ENCODE results near the gene MTAP. TPM values are rescaled to one million over a fixed set of nuclear protein-coding genes. Genes with fewer than 3 reads are reported as not detected.

Gene MTAP
- total RNA-seq, 1 experiment from 2014 or later, result not detected

DNA sequence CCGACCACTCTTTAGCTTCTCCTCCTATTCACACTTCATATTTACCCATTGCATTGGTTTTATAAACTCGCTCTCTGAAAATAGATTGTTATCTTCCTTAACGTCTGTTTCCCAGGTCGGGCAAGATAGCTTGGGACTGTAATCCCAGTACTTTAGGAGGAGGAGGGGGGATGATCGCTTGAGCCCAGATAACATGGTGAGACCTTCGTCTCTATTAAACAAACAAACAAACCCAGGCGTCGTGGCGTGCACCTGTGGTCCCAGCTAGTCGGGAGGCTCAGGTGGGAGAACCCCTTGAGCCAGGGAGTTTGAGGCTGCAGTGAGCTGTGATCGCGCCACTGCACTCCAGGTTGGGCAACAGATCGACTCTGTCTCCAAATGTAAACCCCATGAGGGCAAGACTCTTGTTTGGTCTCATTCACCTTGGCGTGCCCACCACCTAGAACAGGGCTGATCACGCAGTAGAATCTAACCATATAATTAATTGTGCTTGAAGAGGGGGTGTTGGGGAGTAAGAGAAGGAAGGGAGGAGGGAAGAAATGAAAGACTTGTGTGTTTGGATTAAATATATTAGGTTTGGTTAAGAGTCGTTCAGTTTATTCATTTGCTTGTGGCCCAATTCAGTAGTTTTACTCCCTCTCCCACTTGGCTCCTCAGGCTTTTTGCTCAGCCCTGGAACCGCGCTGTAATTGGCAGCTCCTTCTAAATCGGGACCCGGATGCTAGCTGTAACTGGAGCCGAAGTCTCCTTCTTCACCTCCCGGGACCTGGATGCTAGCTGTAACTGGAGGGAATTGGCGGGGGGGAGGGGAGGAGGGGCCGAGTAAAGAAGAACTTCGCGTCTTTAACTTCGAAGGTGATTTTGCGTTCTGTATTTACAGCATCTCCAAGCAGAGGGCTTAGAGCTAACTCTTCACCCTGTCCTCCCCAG lies 166.8 kb downstream of the MTAP start:
- DNase-seq (ENCODE audit: low read depth), result no peak

DNA sequence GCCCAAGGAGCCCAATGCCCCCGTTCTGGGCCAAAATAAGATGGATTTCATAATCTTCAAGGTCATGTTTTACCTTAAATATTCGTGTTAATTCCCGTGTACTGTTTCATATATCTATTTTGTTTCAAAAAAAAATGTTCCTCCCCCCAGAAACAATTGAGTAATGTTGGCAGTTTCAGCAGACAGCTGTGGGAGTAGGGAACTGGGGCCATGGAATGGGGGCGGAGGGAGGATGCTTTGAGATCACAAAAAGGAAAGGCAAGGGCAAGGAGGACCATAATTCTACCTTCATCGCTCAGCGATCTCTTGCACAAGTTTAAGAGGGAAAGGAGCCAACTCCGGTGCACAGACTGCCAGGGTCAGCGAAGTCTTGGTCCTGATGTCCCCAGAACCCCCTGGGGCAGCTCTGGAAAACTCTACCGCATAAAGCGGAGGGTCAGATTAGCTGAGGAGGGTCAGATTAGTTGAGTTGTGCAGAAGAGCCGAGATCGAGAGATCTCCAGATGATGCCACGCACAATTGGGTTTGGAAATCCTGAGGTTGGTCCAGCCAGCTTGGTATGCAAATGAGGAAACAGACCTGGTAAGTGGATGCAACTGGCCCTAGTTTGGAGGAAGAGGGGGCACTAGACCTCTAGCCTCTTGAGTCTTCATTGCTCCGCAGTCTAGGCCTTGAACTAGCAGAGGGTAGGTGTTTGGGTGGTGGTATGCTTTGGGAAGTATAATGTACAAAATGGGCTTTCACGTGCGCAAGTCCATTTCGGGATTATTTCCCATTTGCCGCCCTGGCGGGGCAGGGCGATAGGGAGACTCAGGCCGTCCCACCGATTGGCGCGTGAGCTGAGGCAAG lies 167.7 kb downstream of the MTAP start:
- no peak for DNase-seq (ENCODE audit: low read depth)

DNA sequence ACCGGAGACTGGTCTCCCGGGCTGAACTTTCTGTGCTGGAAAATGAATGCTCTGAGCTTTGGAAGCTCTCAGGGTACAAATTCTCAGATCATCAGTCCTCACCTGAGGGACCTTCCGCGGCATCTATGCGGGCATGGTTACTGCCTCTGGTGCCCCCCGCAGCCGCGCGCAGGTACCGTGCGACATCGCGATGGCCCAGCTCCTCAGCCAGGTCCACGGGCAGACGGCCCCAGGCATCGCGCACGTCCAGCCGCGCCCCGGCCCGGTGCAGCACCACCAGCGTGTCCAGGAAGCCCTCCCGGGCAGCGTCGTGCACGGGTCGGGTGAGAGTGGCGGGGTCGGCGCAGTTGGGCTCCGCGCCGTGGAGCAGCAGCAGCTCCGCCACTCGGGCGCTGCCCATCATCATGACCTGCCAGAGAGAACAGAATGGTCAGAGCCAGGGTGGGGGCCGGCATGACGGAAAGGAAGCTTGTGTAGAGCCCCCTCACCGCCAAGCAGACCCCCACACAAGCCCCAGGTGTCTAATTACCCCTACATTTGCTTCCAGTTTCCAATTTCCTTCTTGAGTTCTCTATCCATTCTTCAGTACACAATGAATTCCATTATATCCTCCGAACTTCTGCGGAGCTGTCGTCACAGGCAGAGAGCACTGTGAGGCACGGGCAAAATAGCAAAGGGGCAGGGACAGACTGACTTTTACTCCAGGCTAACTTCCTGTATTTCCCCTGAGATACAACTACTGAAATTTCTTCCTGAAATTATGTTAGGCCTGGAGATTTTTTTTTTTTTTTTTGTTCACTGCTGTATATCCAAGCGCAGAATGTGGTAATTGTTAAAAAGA lies 168.6 kb downstream of the MTAP start:
- DNase-seq (ENCODE audit: low read depth), result no peak

- DNase-seq (ENCODE audit: low read depth), result no peak
These were observed 169.9 kb downstream of the MTAP start for GRCh38 chr9:21972361-21972760.

GRCh38 chr9:21974343-21974721 lies 171.9 kb downstream of the MTAP start:
- DNase-seq (ENCODE audit: low read depth), result no peak

- no peak for DNase-seq (ENCODE audit: low read depth)
These were observed 172.4 kb downstream of the MTAP start for GRCh38 chr9:21974722-21975409.

- DNase-seq (ENCODE audit: low read depth), result no peak
These were observed 174.0 kb downstream of the MTAP start for GRCh38 chr9:21976334-21976875.

DNA sequence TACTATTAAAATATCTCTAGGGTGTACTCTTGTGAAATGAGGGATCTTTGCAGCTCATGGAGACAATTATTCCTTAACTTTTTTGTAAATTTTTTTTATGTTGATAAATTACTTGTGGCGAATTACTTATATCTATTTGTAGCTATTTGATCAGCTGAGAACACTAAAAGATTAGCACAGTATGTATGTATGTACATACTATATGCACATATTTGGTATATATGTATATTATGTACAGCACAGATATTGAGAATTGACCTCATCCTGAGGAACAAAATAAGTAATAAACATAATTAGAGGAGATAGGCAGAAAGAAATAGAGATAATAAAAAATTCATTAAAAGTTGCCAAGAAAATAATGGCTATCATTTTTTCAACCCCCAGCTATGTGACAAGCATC lies 180.0 kb downstream of the MTAP start:
- DNase-seq (ENCODE audit: low read depth), result no peak

DNA sequence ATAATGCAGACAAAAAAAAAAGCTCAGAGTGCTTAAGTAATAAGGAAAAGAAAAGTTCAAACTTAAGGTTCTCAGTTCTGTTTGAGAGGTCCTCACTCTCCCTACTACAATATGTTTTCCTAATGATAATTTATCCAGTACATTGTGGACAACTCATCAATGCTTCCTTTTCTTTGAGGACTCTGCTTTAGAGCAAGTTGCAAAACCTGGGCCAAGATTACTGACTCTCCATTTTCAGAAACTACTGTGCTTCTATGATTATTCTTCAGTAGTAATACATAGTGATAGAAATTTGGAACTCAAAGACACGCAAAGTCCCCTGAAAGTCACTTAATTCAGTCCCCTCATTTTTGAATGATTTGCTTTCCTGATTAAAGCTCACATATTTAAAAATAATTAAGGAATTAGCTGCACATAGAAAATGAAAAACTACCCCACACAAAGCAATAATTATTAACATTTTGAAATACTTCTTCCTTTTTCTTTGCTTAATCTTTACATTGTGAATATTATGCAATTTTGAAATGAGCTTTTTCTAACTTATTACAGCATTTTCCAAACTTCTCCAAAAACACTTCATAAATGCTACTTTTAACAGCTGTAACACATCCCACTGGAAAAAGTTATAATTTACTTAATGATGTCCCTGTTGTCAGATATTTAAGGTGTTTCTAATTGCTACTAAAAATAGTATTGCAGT lies 180.6 kb downstream of the MTAP start:
- DNase-seq (ENCODE audit: low read depth), result no peak

GRCh38 chr9:21983561-21983935 lies 181.1 kb downstream of the MTAP start:
- no peak for DNase-seq (ENCODE audit: low read depth)

DNA sequence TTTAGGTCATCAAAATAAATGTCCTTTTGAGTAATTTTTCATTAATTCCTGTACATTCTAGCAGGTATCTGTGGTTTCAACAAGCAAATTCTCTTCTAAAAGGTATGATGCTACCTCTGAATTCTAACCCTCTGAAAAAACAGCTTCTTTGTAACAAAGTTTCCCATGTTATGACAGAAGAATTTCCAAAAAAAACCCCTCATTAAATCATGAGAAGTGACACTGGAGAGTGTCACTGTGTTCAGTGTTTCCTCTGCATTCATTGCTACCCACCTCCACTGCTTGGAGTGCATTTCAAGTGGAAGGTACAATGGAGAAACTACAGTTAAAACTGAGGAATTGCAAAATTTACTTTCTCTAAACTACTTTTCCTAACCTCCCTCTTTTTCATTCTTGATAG lies 181.7 kb downstream of the MTAP start:
- DNase-seq (ENCODE audit: low read depth), result no peak

- no peak for DNase-seq (ENCODE audit: low read depth)
These were observed 183.7 kb downstream of the MTAP start for GRCh38 chr9:21985964-21986667.

Other genes starting within 250 kb of the MTAP start
- not detected in 2 replicates for gene CDKN2A, start 191.8 kb downstream of the MTAP start, total RNA-seq (2014; rRNA removed; shearing (Covaris generic))
- gene CDKN2B-AS1, start 192.2 kb downstream of the MTAP start, total RNA-seq (2014; rRNA removed; shearing (Covaris generic)), result not detected in 2 replicates
- gene CDKN2B, start 206.7 kb downstream of the MTAP start, total RNA-seq (2014; rRNA removed; shearing (Covaris generic)), result not detected in 2 replicates

Data from Daoy (cell line).